NCI-H2227 (cell line): ENCODE measurements around the gene SPATA3.

Source experiments
- DNase-seq: peaks from one replicate; lab custom pipeline; 2025; ENCODE audit not compliant: unreplicated experiment; lab: John Stamatoyannopoulos, UW

The SPATA3 gene

DNA sequence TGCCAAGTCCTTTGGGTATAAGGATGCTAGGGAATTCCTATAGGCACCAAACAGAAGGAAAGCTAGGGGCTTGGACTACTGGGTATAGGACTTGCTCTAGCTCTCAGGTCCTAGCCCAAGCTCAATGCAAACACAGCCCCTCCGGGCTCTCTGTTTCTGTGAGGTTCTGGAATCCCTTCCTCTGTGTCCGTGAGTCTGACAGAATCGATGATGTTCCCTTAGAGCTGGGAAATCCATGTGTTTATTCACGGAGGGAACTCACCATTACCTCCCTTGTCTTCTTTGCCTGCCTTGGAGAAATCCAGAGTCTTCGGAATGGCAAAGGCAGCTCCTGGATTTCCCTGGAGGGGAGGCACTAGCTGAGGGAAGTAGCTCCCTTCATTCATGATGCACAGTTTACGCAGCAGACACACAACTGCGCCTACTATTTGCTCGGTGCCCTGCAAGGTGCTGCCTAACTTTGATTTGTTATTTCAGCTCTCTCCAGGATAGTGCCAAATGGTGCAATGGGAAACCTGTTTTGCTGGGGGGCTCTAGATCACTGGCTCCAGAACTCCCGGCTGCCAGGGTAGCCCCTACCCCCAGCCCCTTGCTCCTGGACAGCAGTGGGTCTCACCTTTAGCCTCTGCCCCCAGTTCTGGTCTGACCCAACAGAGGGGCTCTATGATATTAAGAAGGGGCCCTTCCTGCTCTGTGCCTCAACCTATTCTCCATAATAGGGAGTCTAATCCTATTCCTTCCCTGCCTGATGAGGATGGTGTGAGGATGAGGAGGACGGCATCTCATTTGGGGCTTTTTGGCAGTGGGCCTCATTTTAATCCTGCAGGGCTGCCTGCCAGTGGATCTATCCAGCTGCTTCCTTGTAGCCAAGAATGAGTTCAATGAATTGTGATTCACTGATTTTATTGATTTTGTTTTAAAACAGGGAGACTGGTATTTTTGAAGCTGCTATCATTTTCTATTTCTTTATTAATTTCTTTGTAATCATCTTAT is 52.3 kb downstream of the SPATA3 start:
- no peak for DNase-seq

DNA sequence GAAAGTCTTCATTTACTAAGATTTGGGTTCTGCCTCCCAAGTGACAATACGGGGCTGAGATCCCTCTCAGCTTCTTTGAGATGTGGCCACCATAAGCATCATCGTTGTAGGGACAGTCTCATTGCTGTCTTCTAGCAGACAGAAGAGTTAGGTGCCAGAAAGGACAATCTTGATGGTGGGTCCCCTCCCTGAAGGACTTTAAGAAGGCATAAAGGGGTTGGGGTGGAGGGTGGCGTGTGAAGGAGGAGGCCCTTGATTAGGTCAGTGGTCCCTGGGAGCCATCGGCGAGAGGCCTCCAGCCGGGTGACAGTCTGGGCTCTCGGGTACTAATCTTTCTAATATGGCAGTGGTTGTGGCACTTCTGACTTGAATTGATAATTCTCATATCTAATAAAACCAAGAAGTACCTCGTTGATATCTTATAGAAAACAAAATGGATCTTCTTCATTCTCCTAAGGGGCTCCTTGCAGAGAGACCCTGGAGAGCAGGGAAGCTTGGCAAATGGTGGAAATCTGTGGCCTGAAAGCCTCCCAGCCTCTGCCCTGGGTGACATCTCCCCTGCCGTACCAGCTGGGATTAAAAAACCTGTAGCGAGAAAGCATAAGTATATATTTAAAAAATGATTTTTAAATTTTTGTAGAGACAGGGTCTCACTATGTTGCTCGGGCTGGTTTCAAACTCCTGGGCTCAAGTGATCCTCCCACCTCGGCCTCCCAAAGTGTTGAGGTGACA is 53.5 kb downstream of the SPATA3 start:
- DNase-seq, result no peak

DNA sequence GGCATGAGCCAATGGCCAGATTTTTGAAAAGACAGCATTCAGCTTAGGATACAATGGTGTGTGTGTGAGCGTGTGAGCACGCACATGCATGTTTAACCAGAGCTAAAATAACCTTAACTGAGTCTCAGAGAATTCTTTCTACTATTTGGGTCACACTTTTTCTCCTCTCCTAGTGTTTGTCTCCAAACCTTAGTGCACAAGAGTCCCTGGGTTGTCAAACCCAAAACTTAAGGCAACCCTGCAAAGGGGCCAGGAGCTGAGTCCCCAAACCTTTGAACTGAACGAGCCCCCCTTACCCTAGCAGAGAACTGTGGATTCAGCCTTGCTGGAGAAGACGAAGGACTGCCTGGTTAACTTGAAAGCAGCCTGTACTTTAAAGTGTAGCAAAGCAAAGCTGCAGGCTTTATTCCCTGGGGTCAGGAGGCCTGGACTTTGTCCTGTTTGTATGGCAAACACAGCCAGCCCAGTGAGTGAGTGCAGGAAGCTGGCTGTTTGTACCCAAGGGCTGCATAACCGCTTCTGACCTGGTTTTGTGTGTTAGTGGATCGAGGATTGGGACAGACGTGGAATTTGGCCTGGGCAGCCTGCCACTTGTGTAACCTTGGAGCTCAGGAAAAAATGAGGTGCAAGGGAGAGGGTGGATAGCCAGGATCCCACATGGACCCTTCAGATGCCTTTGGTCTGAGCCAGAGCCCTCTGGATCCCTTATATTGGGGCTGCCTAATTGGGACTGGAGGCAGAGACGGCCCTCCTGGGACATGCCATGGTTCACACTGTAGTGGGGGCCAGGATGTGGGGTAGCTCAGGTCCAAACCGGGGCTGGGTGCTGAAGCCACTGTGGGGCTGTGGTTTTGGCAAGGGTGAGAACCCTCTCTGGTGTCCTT is 54.3 kb downstream of the SPATA3 start:
- DNase-seq, result no peak

DNA sequence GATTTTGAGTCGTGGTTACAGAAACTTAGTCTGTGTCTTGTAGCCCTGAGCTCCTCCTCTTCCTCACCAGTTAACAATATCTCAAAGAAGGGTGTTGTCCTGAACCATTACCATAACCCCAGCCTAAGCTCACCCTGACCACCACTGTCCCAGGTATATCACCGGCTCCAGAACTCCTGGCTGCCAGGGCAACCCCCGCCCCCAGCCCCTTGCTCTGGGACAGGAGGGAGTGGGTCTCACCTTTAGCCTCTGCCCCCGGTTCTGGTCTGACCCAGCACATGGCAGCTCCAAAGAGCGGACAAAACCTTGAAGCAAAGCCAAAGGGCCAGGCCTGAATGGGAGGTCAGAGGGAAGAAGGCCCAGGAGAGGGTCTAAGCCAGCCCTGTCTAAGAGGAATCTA is 55.2 kb downstream of the SPATA3 start:
- no peak for DNase-seq

DNA sequence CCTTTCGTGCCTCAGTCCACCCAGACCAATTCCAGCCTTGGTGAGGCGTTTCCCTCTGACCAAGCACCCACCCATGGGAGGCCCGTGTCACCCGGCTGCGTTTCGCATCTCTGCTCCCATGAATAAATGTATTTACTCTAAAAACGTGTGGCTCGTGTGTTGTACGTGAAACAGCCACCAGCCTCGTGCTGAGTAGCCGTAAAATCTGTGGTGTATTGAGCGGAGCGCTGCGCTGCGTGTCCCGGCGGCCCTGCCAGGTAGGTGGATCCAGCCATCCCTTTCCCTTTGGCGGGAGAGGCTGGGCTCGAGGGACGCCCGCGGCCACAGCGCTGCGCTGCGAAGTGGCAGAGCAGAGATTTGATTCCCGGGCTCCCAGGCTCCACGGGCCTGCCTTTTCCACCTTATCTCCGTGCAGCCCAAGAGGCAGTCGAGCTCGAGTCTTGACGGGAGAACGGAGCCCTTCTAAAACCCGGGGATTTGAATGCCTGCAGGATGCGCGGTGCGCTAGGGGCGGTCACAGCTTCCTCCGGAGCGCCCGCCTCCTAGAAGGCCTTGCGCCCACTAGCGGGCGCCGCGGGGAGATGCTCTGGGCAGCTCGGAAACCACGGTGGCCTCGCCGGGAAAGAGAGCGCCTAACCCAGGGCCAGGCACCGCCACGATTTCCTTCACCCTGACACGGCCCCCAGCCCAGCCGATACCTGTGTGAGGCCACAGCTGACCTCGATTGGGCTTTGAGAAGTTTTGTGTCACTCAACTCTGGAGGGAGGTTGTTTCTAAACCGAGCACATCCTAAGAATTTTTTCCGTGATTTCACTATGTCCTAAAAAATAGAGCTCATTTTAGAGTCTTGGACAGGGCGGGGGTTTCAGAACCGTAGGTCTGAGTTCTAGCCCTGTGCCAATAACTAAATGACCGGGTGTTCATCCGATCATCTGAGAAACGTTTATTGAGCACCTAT is 56.9 kb downstream of the SPATA3 start:
- DNase-seq, result peak; percentile 94

DNA sequence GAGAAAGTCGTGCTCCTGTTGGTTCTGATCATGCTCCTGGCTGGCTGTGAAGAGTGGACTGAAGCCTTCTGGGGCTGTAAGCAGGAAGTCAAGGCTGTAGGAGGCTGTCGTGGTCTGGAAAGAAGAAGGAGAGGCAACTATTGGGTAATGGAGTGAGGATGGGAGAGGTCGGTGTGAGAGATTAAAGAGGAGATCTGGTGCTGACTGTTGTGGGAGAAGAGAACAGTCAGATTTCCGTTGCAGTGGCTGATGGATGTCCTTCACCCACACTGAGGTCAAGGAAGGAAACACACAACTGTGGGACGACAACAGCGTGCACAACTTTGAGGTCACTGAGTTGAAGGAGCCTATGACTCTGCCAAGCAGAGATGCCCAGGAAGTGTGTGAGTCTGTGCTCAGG is 57.9 kb downstream of the SPATA3 start:
- no peak for DNase-seq

DNA sequence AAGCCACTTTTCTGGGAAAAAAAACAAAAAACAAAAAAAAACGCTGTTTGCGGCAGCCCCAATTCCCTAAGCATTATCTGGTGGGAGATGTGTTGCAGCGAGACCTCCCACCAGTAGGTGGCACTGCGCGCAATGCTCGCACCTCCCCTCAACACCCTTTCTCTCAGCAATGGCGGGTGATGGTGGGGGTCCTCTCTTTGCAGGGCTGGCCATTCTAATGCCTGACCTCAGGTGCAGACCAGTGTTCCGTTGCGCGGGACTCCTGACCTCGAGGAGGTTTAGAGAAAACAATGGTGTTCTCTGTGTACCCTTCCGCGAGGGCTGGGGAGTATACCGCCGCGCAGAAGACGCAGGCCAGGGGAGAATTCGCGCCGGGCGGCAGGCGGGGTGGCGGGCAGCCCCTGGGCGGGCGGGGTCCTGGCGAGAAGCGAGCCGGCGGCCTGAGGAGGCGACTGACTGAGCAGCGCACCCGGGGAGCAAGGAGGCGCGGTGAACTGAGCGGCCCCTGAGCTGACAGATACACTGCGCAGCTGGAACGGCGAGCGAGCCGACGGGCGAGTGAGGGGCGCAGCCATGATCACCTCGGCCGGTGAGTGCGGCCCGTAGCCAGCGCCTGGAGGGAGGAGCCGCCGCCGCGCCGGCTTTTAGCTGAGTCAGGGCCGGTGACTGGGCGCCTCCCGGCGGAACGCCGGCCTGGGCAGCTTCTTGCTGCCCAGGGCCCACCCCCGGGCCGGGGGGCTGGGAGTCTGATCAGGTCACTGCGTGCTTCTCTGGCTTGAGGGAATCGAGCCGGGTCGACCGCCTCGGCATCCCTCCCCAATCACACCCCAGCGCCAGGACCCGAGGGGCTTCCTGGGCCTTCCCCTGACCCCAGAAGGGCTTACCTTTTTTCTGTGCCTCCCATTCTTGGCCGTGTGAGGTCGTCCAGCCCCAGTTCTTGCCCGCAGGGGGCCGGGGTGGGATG is 60.8 kb downstream of the SPATA3 start, which contains the start of gene PSMD1:
Gene PSMD1, plus strand, starts transcription at position 415 of the 964 bp plus-strand sequence. Its CDS starts 159 bp downstream, at position 574.
- DNase-seq, result peak; percentile 95

DNA sequence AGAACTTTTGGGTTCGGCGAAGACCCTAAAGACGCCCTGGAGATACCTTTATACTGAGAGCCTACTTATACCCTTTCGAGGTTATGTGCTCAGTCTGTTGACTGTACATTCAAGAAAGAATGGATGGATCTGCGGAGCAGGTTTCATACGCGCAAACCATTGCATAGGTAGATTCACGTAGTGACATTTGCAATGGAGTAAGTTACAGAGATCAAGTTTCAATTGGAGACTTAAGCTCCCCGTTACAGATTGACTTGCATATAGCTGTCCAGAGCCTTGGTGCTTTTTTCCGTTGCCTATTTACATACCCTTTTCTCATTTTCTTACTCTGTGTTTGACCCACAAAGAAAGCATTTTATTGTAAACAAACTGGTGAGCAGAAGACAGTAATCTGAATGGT is 61.7 kb downstream of the SPATA3 start:
- no peak for DNase-seq
